Natural killer cell (primary cell): Measurements from ENCODE around the gene STK32B. TPM values are rescaled to one million over a fixed set of nuclear protein-coding genes. Genes with fewer than 3 reads are reported as not detected.
A peak's percentile ranks its signal among the peaks of the same experiment; 100 is the strongest.

Experiments used
- ATAC-seq, 3 donors: fragments of 150-1000 bp in 2 of 3; fragments of 200-7000 bp in 1 of 3; cut with Tn5 transposase; 1 replicate in 1 of 3; 2 replicates in 2 of 3; pipeline ENCODE4 v1.10.0; 2021; ENCODE audit warnings: mild to moderate bottlenecking in 2 of 3, moderate library complexity in 2 of 3
- DNase-seq, 2 donors: peaks; one replicate each; pipeline versions ENCODE4 v3.0.0 to v3.0.0-alpha.2; 2013 to 2021; ENCODE audit warnings: mixed read lengths in 1 of 2
- H3K27ac ChIP-seq: one replicate; pipeline ENCODE4 v1.5.1; 2013; ENCODE audit warnings: mild to moderate bottlenecking, low read length
- H3K27me3 ChIP-seq: one replicate; pipeline ENCODE4 v1.6.1; 2013; ENCODE audit warnings: low read length; ENCODE audit not compliant: control insufficient read depth, insufficient read depth
- H3K36me3 ChIP-seq: one replicate; pipeline ENCODE4 v1.6.1; 2013; ENCODE audit warnings: low read length; ENCODE audit not compliant: control insufficient read depth, insufficient read depth
- H3K4me1 ChIP-seq: one replicate; pipeline ENCODE4 v1.6.1; 2013; ENCODE audit warnings: low read length; ENCODE audit not compliant: control insufficient read depth, insufficient read depth
- H3K4me3 ChIP-seq: one replicate; pipeline ENCODE4 v1.5.1; 2013; ENCODE audit warnings: low read length
- H3K9me3 ChIP-seq: one replicate; pipeline ENCODE4 v1.6.1; 2013; ENCODE audit warnings: low read length; ENCODE audit not compliant: control insufficient read depth, insufficient read depth
- H3K27ac Mint-ChIP-seq, 2 donors: one replicate each; pipeline ENCODE4 v1.8.0; 2022; ENCODE audit warnings: mild to moderate bottlenecking in 2 of 2, mixed read lengths in 2 of 2, moderate library complexity in 1 of 2
- H3K27me3 Mint-ChIP-seq, 2 donors: one replicate each; pipeline ENCODE4 v1.8.0; 2022; ENCODE audit warnings: low read depth in 2 of 2, mixed read lengths in 2 of 2
- H3K36me3 Mint-ChIP-seq: one replicate; pipeline ENCODE4 v1.8.0; 2022; ENCODE audit warnings: mixed read lengths
- H3K4me1 Mint-ChIP-seq, 2 donors: one replicate each; pipeline ENCODE4 v1.8.0; 2022; ENCODE audit warnings: mixed read lengths in 2 of 2
- H3K4me3 Mint-ChIP-seq: one replicate; pipeline ENCODE4 v1.8.0; 2022; ENCODE audit warnings: mild to moderate bottlenecking, moderate library complexity, mixed read lengths
- H3K9me3 Mint-ChIP-seq, 2 donors: one replicate each; pipeline ENCODE4 v1.8.0; 2022; ENCODE audit warnings: mixed read lengths in 2 of 2
- WGBS: methylation state at CpG from one replicate; pipeline ENCODE4 v1.1.7; 2013; ENCODE audit warnings: missing lambda C conversion rate; ENCODE audit not compliant: insufficient coverage; 5-methylcytosine and 5-hydroxymethylcytosine counted together
- intact Hi-C: fragments of 100-400 bp; cut with micrococcal nuclease; formaldehyde crosslinking; loops from one replicate; pipeline ENCODE4 v1.14.2; 2022
- total RNA-seq, 4 donors: library from RNA; stranded (reverse); fragments of 120-200 nt in 1 of 4; gene quantifications; one replicate each; pipeline versions ENCODE4 v1.2.3 to v1.2.4, GENCODE V29; 2013 to 2022
- TF ChIP-seq, protein P1 (sequence below): fragments of 200-600 bp; IDR thresholded peaks from one replicate; pipeline ENCODE4 v1.8.0; 2022; ENCODE audit warnings: antibody characterized with exemption

STK32B gene
- total RNA-seq, 3 donors from 2014 or later (not counting 1 experiment from before 2014, with no cell fraction given) = 0.32 to 0.33 TPM; not detected in 1

DNA sequence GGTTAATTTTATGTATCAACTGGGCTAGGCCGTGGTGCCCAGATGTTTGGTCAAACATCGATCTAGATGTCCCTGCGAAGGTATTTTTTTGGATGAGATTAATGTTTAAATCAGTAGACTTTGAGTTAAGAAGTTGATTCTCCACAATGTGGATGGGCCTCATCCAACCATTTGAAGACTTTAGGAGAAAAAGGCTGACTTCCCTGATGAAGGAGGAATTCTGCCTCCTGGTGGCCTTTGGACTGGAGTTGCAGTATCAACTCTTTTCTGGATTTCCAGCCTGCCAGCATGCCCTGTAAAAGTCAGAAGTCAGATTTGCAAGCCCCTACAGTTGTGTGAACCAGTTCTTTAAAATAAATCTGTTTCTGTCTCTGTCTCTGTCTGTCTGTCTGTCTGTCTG, 91.4 kb downstream of the STK32B start:
- peaks cover 13 to 17% of the 10 kb centered on the region in 2 donors for H3K27me3 Mint-ChIP-seq
- Histone ChIP-seq H3K9me3 (no peaks in the 10 kb centered on the region), H3K4me1 (no peaks in the 10 kb centered on the region), H3K27me3 (no peaks in the 10 kb centered on the region), H3K27ac (no peak overlapping the region), H3K36me3 (no peaks in the 10 kb centered on the region), H3K4me3 (no peak overlapping the region)
- intact Hi-C loops = loop anchor here (10.0 kb wide), 1 partner anchor 148 kb away; no protein-coding TSS in a partner anchor
- DNase-seq = peak in 1 of 2 donors; percentile 11
- no peak overlapping the region for H3K27ac Mint-ChIP-seq
- no peaks in the 10 kb centered on the region for H3K36me3 Mint-ChIP-seq
- H3K9me3 Mint-ChIP-seq = no peaks in the 10 kb centered on the region
- ATAC-seq = no peak
- 85% methylated on average over 3 of the region's 3 CpGs for WGBS
- TF ChIP-seq, protein P1, sequence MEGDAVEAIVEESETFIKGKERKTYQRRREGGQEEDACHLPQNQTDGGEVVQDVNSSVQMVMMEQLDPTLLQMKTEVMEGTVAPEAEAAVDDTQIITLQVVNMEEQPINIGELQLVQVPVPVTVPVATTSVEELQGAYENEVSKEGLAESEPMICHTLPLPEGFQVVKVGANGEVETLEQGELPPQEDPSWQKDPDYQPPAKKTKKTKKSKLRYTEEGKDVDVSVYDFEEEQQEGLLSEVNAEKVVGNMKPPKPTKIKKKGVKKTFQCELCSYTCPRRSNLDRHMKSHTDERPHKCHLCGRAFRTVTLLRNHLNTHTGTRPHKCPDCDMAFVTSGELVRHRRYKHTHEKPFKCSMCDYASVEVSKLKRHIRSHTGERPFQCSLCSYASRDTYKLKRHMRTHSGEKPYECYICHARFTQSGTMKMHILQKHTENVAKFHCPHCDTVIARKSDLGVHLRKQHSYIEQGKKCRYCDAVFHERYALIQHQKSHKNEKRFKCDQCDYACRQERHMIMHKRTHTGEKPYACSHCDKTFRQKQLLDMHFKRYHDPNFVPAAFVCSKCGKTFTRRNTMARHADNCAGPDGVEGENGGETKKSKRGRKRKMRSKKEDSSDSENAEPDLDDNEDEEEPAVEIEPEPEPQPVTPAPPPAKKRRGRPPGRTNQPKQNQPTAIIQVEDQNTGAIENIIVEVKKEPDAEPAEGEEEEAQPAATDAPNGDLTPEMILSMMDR = no peak
- H3K4me3 Mint-ChIP-seq = no peak overlapping the region
- no peaks in the 10 kb centered on the region for H3K4me1 Mint-ChIP-seq

DNA sequence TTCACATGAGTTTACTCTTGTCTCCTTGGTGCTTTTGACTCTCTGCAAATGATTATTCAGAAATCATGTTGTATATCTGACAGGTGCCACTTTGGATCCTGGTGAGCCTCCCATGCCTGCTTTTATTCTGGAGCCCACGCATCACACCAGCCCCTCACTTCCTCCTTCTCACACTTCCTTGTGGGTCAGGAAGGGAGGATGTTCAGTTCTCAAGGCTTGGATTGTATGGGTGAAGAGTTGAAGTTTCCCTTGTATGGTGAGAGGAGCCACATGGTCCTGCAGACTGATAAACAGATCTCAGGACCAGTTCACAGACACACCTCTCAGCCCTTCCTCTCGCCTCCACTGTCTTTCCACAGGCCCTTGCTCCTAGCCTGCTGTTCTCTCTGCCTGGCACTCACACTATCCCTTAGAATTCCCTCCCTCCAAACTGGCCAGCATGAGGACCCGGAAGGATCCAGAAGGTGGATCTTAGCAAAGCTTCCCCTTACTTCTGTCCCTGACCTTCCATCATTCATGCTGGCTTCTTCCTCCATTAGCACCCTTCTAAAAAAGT, 92.1 kb downstream of the STK32B start:
- H3K36me3 Mint-ChIP-seq = no peaks in the 10 kb centered on the region
- peaks cover 16 to 17% of the 10 kb centered on the region in 2 donors for H3K27me3 Mint-ChIP-seq
- no peaks in the 10 kb centered on the region for H3K27me3 ChIP-seq
- TF ChIP-seq, protein P1 = no peak
- H3K4me1 ChIP-seq = no peaks in the 10 kb centered on the region
- 90% methylated on average over 2 of the region's 3 CpGs for WGBS
- no peaks in the 10 kb centered on the region for H3K4me1 Mint-ChIP-seq
- H3K27ac Mint-ChIP-seq = no peak overlapping the region
- no peak for ATAC-seq
- H3K4me3 Mint-ChIP-seq = no peak overlapping the region
- intact Hi-C loops = loop anchor here (10.0 kb wide), 1 partner anchor 149 kb away; no protein-coding TSS in a partner anchor
- no peak overlapping the region for H3K4me3 ChIP-seq
- H3K9me3 ChIP-seq = no peaks in the 10 kb centered on the region
- no peaks in the 10 kb centered on the region for H3K9me3 Mint-ChIP-seq
- no peak overlapping the region for H3K27ac ChIP-seq
- no peaks in the 10 kb centered on the region for H3K36me3 ChIP-seq
- DNase-seq = no peak

DNA sequence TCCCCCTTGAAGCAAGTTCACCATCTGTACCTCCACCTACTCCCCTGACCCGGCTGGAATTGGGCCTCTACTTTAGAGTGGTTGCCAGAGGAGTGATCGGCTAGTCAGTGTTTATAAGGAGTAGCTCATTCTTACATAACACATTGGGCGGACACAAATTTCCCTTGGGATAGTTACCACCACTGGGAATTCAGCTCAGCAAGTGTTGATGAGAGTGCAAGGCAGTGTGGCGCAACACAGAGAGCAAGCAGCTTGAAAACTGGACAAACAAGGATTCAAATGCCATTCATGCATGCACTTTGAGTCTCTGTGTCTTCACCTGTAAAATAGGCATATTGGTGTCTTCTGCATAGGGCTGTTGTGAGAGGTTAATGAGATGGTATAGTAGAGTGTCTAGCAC, 92.7 kb downstream of the STK32B start:
- DNase-seq (no peak), ATAC-seq (no peak)
- Histone ChIP-seq H3K4me1 (no peaks in the 10 kb centered on the region), H3K36me3 (no peaks in the 10 kb centered on the region), H3K27me3 (no peaks in the 10 kb centered on the region), H3K9me3 (no peaks in the 10 kb centered on the region), H3K27ac (no peak overlapping the region), H3K4me3 (no peak overlapping the region)
- Mint-ChIP-seq H3K4me1 (no peaks in the 10 kb centered on the region), H3K9me3 (no peaks in the 10 kb centered on the region), H3K27me3 (peaks cover 13 to 16% of the 10 kb centered on the region in 2 donors), H3K36me3 (no peaks in the 10 kb centered on the region), H3K27ac (no peak overlapping the region), H3K4me3 (no peak overlapping the region)
- TF ChIP-seq, protein P1 = no peak
- intact Hi-C loops = loop anchor here (10.0 kb wide), 1 partner anchor 149 kb away; no protein-coding TSS in a partner anchor
- 81% methylated on average over 2 of the region's 4 CpGs for WGBS

DNA sequence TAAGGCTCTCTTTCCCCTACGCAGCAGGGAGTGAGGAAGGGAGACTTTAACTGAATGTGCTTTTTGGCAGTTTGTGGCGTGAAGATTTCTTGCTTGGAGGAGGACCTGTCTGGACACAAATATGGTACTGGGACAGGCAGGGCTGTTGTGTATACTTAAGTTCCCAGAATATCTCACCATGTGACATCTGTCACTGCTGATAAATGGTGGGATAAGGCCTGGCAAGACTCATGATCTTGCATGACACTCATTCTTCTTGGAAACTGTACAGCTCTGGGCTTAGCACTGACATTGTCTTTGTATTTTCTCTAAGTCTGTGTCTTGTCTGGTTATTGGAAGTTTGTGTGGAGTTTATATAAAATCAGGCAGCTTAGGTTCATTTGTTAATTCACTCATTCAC, 93.1 kb downstream of the STK32B start:
- H3K9me3 Mint-ChIP-seq = no peaks in the 10 kb centered on the region
- H3K4me1 Mint-ChIP-seq = no peaks in the 10 kb centered on the region
- WGBS = 96% methylated on average over 2 of the region's 2 CpGs
- TF ChIP-seq, protein P1 = no peak
- H3K27me3 Mint-ChIP-seq = peaks cover 11 to 16% of the 10 kb centered on the region in 2 donors
- no peaks in the 10 kb centered on the region for H3K27me3 ChIP-seq
- ATAC-seq (no peak), DNase-seq (no peak)
- intact Hi-C loops = loop anchor here (10.0 kb wide), 1 partner anchor 150 kb away; no protein-coding TSS in a partner anchor
- H3K27ac ChIP-seq = no peak overlapping the region
- no peak overlapping the region for H3K4me3 Mint-ChIP-seq
- H3K4me3 ChIP-seq = no peak overlapping the region
- no peaks in the 10 kb centered on the region for H3K36me3 ChIP-seq
- no peaks in the 10 kb centered on the region for H3K9me3 ChIP-seq
- no peaks in the 10 kb centered on the region for H3K36me3 Mint-ChIP-seq
- no peak overlapping the region for H3K27ac Mint-ChIP-seq
- H3K4me1 ChIP-seq = no peaks in the 10 kb centered on the region
